ENCODE results near the gene NPDC1.
"Not testable (repeated sequence)": the region's sequence is repeated elsewhere in the genome, so short reads cannot be mapped to it uniquely, and the experiment has no call there.

The NPDC1 gene

DNA sequence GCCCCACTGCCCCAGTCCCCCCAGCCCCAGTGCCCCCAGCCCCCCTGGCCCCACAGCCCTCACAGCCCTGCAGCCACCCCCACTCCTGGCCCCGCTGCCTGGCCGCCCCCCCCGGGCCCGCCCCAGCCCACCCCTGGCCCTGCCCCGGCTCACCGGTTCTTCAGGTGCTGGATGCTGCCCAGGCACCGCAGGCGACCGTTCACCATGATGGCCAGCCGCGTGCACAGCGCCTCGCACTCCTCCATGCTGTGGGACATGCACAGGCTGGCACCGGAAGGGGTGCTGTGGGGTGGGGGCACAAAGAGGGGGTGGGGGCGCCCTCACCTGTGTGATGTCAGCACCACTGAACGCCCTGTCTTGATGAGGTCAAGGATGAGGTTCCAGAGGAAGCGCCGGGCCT lies 36.8 kb downstream of the NPDC1 start:
- DNase-seq = no peak

DNA sequence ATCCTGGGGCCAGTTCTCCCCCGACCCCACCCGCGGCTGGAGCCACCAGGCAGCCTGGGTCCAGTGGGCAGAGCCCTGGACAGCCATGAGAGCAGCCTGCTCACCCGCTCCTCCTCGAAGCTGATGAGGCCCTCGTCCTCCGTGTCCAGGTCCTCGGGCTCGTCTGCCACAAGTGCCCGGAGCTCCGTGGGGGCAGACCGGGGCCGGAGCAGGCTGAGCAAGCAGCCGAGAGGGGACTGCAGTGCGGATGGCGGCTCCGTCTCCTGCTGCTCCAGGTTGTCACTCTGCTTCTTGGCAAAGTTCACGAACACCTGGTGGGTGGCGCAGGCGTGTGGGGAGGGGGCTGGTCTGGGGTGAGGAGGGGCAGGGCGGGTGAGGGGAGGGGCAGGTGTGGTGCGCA lies 37.7 kb downstream of the NPDC1 start:
- DNase-seq = no peak

DNA sequence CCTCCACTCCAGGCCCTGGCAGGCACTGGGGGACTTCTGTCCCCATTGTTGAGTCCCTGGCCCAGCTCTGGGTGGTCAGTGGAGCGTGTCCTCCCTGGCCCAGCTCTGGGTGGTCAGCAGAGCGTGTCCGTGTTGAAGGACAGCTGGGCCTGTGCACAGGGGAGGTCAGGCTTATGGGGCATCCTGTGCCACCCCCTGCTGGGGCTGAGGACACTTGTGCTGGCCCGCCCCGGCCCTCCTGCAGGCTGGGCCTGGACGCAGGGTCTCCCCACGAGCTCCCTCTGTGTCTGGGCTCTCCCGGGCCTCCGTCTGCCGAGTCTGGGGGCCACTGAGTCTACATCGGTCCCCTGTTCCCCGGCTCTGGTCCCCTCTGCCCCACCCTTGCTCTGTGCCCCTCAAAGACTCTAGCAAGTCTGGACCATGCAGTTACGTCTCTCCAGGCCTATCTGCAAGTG lies 38.1 kb downstream of the NPDC1 start:
- DNase-seq = no peak

- DNase-seq = no peak
Observed at GRCh38 chr9:137007108-137007815, 38.7 kb downstream of the NPDC1 start.

DNA sequence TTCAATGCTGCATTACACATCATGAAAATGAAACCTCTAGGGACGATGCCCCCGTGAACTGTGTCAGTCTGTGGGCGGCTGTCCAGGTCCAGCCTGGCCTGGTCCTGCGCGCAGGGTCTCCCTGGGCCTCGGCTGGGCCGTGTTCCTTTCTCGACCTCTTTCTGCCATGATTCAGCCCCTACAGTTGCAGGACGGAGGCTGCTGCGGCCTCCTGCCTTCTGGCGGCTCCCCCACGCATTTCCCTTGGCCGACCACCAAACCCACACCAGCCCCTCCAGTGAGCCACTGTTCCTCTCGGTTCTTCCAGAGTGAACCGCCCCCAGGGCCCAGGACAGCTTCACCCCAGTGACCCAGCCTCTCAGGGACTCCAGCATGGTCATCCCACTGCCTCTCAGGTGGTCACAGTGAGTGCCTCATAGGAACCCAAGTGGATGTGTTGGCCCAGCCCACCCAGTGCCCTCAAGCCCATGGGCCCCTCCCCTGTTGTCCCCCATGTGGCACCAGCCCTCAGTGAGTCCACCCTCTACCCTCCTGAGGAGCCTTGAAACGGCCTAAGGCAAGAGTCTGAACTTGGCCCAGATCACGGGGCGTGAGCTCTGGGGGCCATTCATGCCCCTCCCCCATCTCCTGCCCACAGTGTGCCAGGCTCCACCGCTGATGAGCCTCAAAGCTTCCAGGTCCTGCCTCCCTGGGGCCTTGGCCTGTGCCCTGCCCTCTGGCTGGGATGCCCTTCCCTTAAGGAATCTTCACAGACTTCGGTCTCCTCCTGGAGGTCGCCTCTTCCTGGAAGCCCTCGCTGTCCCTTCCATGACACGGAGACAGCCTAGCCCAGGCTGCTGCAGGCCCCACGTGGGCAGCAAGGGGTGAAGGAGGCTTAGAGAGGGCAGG lies 39.6 kb downstream of the NPDC1 start:
- no peak for DNase-seq

DNA sequence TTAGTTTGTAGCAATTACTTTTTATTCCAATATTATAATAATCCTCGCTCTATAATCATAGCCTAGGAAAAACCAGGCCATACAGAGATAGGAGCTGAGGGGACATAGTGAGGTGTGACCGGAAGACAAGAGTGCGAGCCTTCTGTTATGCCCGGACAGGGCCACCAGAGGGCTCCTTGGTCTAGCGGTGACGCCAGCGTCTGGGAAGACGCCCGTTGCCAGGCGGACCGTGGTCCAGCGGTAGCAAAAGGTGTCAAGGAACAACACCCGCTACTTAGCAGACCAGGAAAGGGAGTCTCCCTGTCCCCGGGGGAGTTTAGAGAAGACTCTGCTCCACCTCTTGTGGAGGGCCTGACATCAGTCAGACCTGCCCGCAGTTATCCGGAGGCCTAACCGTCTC lies 41.7 kb downstream of the NPDC1 start:
- not testable (repeated sequence) for DNase-seq

GRCh38 chr9:137002646-137003041 lies 43.3 kb downstream of the NPDC1 start:
- no peak for DNase-seq

GRCh38 chr9:137001857-137002645 lies 43.9 kb downstream of the NPDC1 start:
- no peak for DNase-seq

DNA sequence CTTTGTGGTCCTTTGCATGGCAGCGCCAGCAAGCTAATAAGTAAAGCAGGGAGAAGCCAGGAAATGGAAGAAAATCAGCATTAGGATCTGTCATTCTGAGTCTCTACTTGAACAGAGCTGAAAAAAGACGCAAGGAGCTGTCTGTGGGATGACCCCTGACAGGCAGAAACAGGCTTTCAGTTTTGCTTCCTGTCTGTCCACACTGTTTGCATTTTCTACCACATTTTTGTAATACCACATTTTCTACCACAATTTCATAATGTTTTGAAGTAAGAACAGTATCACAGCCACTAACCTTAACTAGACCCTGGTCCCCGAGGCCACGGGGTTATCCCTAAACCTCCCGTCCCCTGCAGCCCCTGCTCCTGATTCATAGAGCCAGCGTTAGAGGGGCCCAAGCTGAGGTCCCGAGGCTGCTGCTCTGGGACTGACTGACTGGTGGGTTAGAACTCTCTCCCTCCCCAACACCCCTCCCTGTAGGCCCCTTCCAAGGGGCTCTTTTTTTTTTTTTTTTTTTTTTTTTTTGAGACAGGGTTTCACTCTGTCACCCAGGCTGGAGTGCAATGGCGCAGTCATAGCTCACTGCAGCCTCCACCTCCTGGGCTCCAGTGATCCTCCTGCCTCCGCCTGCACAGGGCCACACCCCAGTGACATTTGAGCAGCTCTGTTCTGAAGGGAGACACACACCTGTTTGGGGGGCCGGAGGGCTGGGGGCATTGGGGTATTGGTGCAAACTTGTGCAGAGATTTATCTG lies 45.6 kb downstream of the NPDC1 start:
- DNase-seq = no peak

DNA sequence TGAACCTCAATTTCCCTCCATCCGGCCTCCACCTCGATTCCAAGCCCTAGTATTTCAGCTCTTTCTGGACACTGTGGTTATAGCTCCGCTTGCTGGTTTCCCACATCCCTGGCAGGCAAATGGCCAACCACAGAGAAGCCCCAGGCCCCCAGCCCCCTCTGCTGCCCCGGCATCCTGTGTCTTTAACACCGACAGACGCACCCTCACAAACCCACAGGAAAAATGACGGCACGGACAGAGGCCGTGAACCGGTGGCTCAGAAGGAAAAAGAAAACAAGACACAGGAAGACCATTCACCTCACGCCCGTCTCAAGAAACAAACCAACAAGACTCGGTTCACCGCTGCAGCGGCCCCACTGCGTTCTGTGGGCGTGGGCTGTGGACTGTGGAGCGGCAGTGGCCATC lies 48.1 kb downstream of the NPDC1 start:
- no peak for DNase-seq

DNA sequence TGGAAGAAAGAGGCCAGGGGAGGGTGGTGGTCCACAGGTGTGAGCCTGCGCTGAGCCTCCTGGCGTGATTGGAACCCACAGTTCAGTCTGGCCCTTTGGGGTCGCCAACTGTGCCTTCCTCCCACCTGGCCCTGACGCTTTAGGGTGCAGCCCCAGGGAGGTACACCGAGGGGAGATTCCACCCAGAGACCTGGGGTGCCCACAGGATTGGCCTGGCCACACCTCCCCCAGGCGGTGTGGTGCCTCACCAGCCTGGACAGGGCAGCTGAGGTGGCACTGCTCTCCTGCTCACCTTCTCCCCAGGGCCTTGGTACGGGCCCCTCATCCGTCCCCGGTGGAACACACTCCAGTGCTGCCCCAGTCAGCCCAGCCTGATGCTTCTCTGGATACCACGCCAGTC lies 48.6 kb downstream of the NPDC1 start:
- no peak for DNase-seq

DNA sequence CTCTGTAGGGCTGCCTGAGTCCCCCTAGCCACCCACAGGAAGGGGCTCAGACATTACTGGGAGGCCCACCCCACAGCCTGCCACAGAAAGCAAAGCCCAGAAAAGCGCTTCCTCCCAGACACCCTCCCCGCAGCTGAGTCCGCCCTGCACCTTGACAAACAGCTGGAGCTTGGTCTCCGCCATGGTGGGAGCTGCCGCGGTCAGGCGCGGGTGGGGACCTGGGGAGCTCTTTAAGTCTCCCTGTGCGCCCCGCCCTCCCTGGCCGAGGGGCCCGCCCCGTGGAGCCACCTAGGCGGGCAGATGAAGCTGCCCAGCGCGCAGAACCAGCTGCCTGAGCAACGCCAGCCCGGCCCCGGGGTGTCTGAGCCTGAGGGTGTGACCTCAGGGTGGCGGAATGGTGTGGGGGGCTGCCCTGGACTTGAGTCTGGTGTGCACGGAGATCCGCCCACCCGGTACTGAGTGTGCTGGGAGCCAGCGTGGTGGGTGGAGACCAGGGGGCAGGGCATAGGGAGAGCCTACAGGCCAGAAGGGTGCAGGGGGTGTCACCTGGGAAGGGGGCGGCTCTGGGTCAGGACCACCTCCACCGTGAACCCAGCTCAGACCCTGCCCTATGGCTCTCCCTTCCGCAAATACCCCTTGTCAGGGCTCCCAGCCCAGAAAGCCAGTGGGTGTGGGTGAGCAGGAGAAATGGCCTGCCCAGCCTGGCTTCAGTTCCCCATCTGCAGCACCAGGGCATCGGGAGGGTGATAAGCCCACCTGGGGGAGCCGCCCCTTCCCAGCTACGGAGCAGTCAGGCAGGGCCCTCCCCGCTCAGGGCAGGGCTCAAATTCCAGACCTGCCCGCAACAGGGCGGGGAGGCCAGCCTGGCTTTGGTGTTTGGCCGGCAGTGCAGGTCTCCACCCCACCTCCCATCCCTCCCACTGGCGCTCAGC lies 49.4 kb downstream of the NPDC1 start, which contains the start of gene CLIC3:
Gene CLIC3 (minus strand): TSS at position 208 of the 932 bp plus-strand sequence. CDS start 25 bp downstream, at position 183.
- peak in 1 of 2 experiments; percentile 30 for DNase-seq

DNA sequence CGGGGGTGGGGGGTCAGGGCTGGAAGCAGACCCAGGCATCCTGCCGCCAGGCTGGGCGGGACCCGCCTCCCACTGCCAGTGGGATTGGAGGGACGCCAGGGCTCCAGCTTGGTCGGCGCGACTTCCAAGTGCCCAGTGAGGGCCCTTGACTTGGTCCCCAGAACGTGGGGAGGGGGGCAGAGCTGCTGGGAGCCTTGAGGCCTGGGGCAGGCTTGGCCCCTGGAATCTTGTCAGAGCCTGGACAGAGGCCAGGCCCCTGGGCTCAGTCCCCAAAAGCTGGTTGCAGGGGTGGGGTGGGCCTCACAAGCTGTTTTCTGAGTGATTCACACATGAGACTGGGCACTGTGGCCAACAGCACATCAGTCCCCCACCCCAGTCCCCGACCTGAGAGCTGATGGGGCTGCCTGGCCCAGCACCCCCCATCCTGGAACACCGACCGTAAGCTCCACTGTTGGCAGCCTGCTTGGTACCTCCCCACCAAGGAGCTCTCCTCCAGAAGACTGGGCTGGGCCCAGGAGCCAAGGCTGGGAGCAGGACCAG lies 50.1 kb downstream of the NPDC1 start:
- DNase-seq = no peak

GRCh38 chr9:136995362-136995761 lies 50.6 kb downstream of the NPDC1 start:
- DNase-seq = no peak

- DNase-seq = no peak
Observed at GRCh38 chr9:136994888-136995230, 51.1 kb downstream of the NPDC1 start.

DNA sequence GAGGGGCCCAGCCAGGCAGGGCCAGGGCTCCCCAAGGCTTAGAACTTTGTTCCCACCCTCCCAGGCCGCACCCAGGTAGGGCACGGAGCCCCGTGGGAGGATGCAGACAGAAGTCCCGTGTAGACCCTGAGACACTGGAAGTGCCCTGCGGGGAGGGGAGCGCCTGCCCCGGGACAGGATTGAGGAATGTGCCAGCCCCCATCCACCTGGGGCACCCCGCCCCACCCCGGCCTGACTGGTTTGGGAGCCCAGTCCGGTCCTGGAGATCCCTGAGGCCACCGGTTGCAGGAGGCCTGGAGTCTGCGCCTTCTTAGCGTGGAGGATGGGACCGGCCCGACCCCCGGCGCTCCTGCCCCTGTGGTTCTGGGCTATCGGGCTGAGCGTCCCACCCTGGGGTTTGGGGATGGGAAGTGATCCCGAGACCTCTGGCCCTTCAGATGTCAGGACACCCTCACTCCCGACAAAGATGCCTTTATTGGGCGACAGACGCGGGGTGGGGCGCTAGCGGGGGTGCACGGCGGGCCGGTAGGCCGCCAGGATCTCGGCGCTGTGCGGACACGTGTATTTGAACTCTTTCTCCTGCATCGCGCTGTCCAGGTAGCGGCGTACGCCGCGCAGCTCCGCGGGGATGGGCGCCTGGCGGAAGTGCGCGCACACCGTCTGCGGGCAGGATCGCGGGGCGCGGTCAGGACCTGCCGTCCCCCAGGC lies 51.6 kb downstream of the NPDC1 start:
- DNase-seq = no peak

- no peak for DNase-seq
Observed at GRCh38 chr9:136992819-136993369, 53.1 kb downstream of the NPDC1 start.

- peak; percentile 74 to 81 for DNase-seq
Observed at GRCh38 chr9:136991993-136992818, 53.8 kb downstream of the NPDC1 start, which contains the start of gene PAXX. TSS of gene PAXX (plus strand) at chr9:136992422. CDS start at chr9:136992444, 22 bp downstream.

Data from NCI-H1930 (cell line).